ENCODE results near the gene CAPN15. TPM values are rescaled to one million over a fixed set of nuclear protein-coding genes. Genes with fewer than 3 reads are reported as not detected.

The CAPN15 gene
- total and polyA plus RNA-seq, 2 of the 4 experiments (the other 2 are of a cell fraction) = 9.3 to 24.3 TPM

Small RNAs within 50 kb of the gene (microRNA-seq; reads per million reads assigned to microRNA genes)
- gene MIR3176 (ENCODE audit: insufficient read depth in 1 of 2, insufficient read length in 1 of 2, unreplicated experiment in 1 of 2) (14.2 to 119 reads per million in 2 experiments), gene MIR5587 (ENCODE audit: insufficient read depth in 1 of 2, insufficient read length in 1 of 2, unreplicated experiment in 1 of 2) (0.73 to 1.0 reads per million in 2 experiments), gene Z98883.1 (ENCODE audit: insufficient read depth, insufficient read length) (not detected)

Small RNAs within 50 kb of the gene (small RNA-seq; reads per million reads assigned to genes)
- gene MIR3176 (0 to 1.2 (median 0.76) reads per million in 5 experiments), gene MIR5587 (0 to 0.73 (median 0) reads per million in 5 experiments), gene Z98883.1 (0 reads per million in 5 experiments)

Other genes starting within 250 kb of the CAPN15 start
- gene ARHGDIG, start 247.1 kb upstream of the CAPN15 start, total RNA-seq (2012; rRNA removed) = 0.36 TPM in 1 of 2 replicates, not detected in the other
- 0.16 and 0.24 TPM in 2 replicates for gene ARHGDIG, start 247.1 kb upstream of the CAPN15 start, polyA plus RNA-seq (2012; rRNA removed)
- 0.28 TPM in 1 of 2 replicates, not detected in the other for gene PDIA2, start 244.5 kb upstream of the CAPN15 start, total RNA-seq (2012; rRNA removed)
- gene PDIA2, start 244.5 kb upstream of the CAPN15 start, polyA plus RNA-seq (2012; rRNA removed) = 0.17 and 0.32 TPM in 2 replicates
- gene AXIN1, start 175.0 kb upstream of the CAPN15 start, total RNA-seq (2012; rRNA removed) = 10.9 and 11.9 TPM in 2 replicates
- gene AXIN1, start 175.0 kb upstream of the CAPN15 start, polyA plus RNA-seq (2012; rRNA removed) = 14.2 and 15.1 TPM in 2 replicates
- 104 and 106 TPM in 2 replicates for gene MRPL28, start 157.2 kb upstream of the CAPN15 start, total RNA-seq (2012; rRNA removed)
- gene MRPL28, start 157.2 kb upstream of the CAPN15 start, polyA plus RNA-seq (2012; rRNA removed) = 181 and 255 TPM in 2 replicates
- 49.1 and 56.1 TPM in 2 replicates for gene PGAP6, start 145.7 kb upstream of the CAPN15 start, total RNA-seq (2012; rRNA removed)
- 124 and 125 TPM in 2 replicates for gene PGAP6, start 145.7 kb upstream of the CAPN15 start, polyA plus RNA-seq (2012; rRNA removed)
- 123 and 124 TPM in 2 replicates for gene NME4, start 130.5 kb upstream of the CAPN15 start, total RNA-seq (2012; rRNA removed)
- gene NME4, start 130.5 kb upstream of the CAPN15 start, polyA plus RNA-seq (2012; rRNA removed) = 288 and 406 TPM in 2 replicates
- gene DECR2, start 125.8 kb upstream of the CAPN15 start, total RNA-seq (2012; rRNA removed) = 3.9 TPM in 2 replicates
- 26.7 and 29.6 TPM in 2 replicates for gene DECR2, start 125.8 kb upstream of the CAPN15 start, polyA plus RNA-seq (2012; rRNA removed)
- gene RAB11FIP3, start 102.1 kb upstream of the CAPN15 start, total RNA-seq (2012; rRNA removed) = 7.5 TPM in 2 replicates
- 19.9 and 22.5 TPM in 2 replicates for gene RAB11FIP3, start 102.1 kb upstream of the CAPN15 start, polyA plus RNA-seq (2012; rRNA removed)
- gene PRR35, start 32.7 kb downstream of the CAPN15 start, total RNA-seq (2012; rRNA removed) = not detected in 2 replicates
- gene PRR35, start 32.7 kb downstream of the CAPN15 start, polyA plus RNA-seq (2012; rRNA removed) = not detected in 2 replicates
- 0.56 and 0.72 TPM in 2 replicates for gene NHLRC4, start 39.3 kb downstream of the CAPN15 start, total RNA-seq (2012; rRNA removed)
- gene NHLRC4, start 39.3 kb downstream of the CAPN15 start, polyA plus RNA-seq (2012; rRNA removed) = 0.65 and 0.84 TPM in 2 replicates
- 5.9 and 7.2 TPM in 2 replicates for gene PIGQ, start 42.3 kb downstream of the CAPN15 start, total RNA-seq (2012; rRNA removed)
- 36.8 and 40.5 TPM in 2 replicates for gene PIGQ, start 42.3 kb downstream of the CAPN15 start, polyA plus RNA-seq (2012; rRNA removed)
- 6.8 and 6.9 TPM in 2 replicates for gene RAB40C, start 62.4 kb downstream of the CAPN15 start, total RNA-seq (2012; rRNA removed)
- gene RAB40C, start 62.4 kb downstream of the CAPN15 start, polyA plus RNA-seq (2012; rRNA removed) = 13.7 and 15.3 TPM in 2 replicates
- not detected in 2 replicates for gene WFIKKN1, start 103.3 kb downstream of the CAPN15 start, total RNA-seq (2012; rRNA removed)
- 0.10 and 0.23 TPM in 2 replicates for gene WFIKKN1, start 103.3 kb downstream of the CAPN15 start, polyA plus RNA-seq (2012; rRNA removed)
- gene METTL26, start 108.6 kb downstream of the CAPN15 start, total RNA-seq (2012; rRNA removed) = 40.8 and 46.8 TPM in 2 replicates
- 128 and 184 TPM in 2 replicates for gene METTL26, start 108.6 kb downstream of the CAPN15 start, polyA plus RNA-seq (2012; rRNA removed)
- 6.3 and 8.6 TPM in 2 replicates for gene MCRIP2, start 114.1 kb downstream of the CAPN15 start, total RNA-seq (2012; rRNA removed)
- gene MCRIP2, start 114.1 kb downstream of the CAPN15 start, polyA plus RNA-seq (2012; rRNA removed) = 19.6 and 27.9 TPM in 2 replicates
- 1.4 and 1.7 TPM in 2 replicates for gene WDR90, start 121.7 kb downstream of the CAPN15 start, total RNA-seq (2012; rRNA removed)
- gene WDR90, start 121.7 kb downstream of the CAPN15 start, polyA plus RNA-seq (2012; rRNA removed) = 18.7 and 21.7 TPM in 2 replicates
- gene RHOT2, start 140.4 kb downstream of the CAPN15 start, total RNA-seq (2012; rRNA removed) = 20.0 and 20.3 TPM in 2 replicates
- gene RHOT2, start 140.4 kb downstream of the CAPN15 start, polyA plus RNA-seq (2012; rRNA removed) = 181 and 228 TPM in 2 replicates
- gene RHBDL1, start 148.0 kb downstream of the CAPN15 start, total RNA-seq (2012; rRNA removed) = 0.72 and 0.83 TPM in 2 replicates
- 4.1 and 4.8 TPM in 2 replicates for gene RHBDL1, start 148.0 kb downstream of the CAPN15 start, polyA plus RNA-seq (2012; rRNA removed)
- gene STUB1, start 152.7 kb downstream of the CAPN15 start, total RNA-seq (2012; rRNA removed) = 162 and 183 TPM in 2 replicates
- gene STUB1, start 152.7 kb downstream of the CAPN15 start, polyA plus RNA-seq (2012; rRNA removed) = 186 and 195 TPM in 2 replicates
- 17.2 and 17.7 TPM in 2 replicates for gene JMJD8, start 156.6 kb downstream of the CAPN15 start, total RNA-seq (2012; rRNA removed)
- 62.5 and 72.2 TPM in 2 replicates for gene JMJD8, start 156.6 kb downstream of the CAPN15 start, polyA plus RNA-seq (2012; rRNA removed)
- 0.72 and 1.1 TPM in 2 replicates for gene WDR24, start 162.7 kb downstream of the CAPN15 start, total RNA-seq (2012; rRNA removed)
- 8.7 and 10.8 TPM in 2 replicates for gene WDR24, start 162.7 kb downstream of the CAPN15 start, polyA plus RNA-seq (2012; rRNA removed)
- 0.18 and 0.56 TPM in 2 replicates for gene FBXL16, start 178.1 kb downstream of the CAPN15 start, total RNA-seq (2012; rRNA removed)
- gene FBXL16, start 178.1 kb downstream of the CAPN15 start, polyA plus RNA-seq (2012; rRNA removed) = 2.2 and 3.0 TPM in 2 replicates
- 6.1 and 8.6 TPM in 2 replicates for gene METRN, start 187.4 kb downstream of the CAPN15 start, total RNA-seq (2012; rRNA removed)
- gene METRN, start 187.4 kb downstream of the CAPN15 start, polyA plus RNA-seq (2012; rRNA removed) = 48.2 and 91.1 TPM in 2 replicates
- 7.3 and 7.5 TPM in 2 replicates for gene ANTKMT, start 193.4 kb downstream of the CAPN15 start, total RNA-seq (2012; rRNA removed)
- 16.2 and 25.7 TPM in 2 replicates for gene ANTKMT, start 193.4 kb downstream of the CAPN15 start, polyA plus RNA-seq (2012; rRNA removed)
- gene CCDC78, start 198.7 kb downstream of the CAPN15 start, total RNA-seq (2012; rRNA removed) = 0.54 and 0.56 TPM in 2 replicates
- 4.6 and 5.5 TPM in 2 replicates for gene CCDC78, start 198.7 kb downstream of the CAPN15 start, polyA plus RNA-seq (2012; rRNA removed)
- 3.0 and 3.1 TPM in 2 replicates for gene HAGHL, start 199.4 kb downstream of the CAPN15 start, total RNA-seq (2012; rRNA removed)
- gene HAGHL, start 199.4 kb downstream of the CAPN15 start, polyA plus RNA-seq (2012; rRNA removed) = 12.5 and 17.5 TPM in 2 replicates
- gene CIAO3, start 213.3 kb downstream of the CAPN15 start, total RNA-seq (2012; rRNA removed) = 13.9 and 17.0 TPM in 2 replicates
- 20.2 and 20.5 TPM in 2 replicates for gene CIAO3, start 213.3 kb downstream of the CAPN15 start, polyA plus RNA-seq (2012; rRNA removed)
- gene MSLN, start 233.0 kb downstream of the CAPN15 start, total RNA-seq (2012; rRNA removed) = not detected in 2 replicates
- 0.14 and 0.22 TPM in 2 replicates for gene MSLN, start 233.0 kb downstream of the CAPN15 start, polyA plus RNA-seq (2012; rRNA removed)

All from IMR-90 (cell line).